Activated CD8-positive, alpha-beta memory T cell treated with anti-CD3 and anti-CD28 coated beads, Interleukin-2, amount 50 U/mL, for 24 hours (primary cell): ENCODE results near the gene LPO.

Experiments
- DNase-seq: peaks from one replicate; pipeline ENCODE4 v3.0.0-alpha.2; 2020; ENCODE audit errors: extremely low read depth

LPO gene

DNA sequence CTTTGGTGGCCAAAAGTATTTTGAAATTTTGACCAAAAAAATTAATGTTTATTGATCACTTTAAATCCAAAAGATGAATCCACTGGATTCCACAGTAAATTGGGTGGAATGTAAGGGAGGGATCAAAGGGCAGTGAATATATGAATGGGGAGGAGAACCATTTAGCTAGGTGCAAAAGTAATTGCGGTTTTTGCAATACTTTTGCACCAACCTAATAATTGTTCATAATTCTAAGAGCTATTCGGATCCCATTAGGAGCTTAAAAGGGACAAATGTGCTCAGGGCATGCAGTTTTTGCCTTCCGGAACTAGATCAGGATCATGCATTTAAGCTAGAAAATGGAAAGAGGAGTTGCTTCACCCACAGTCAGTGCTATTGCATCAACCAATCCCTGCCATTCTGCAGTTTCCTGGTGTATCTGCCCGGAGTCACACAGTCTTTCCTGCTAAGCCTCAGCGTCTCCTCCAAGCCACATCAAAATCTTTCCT is at the start of gene LPO:
LPO (plus strand) TSS at position 438 of the 488 bp plus-strand sequence. CDS start 4,396 bp downstream, outside the sequence.
- DNase-seq = no peak

DNA sequence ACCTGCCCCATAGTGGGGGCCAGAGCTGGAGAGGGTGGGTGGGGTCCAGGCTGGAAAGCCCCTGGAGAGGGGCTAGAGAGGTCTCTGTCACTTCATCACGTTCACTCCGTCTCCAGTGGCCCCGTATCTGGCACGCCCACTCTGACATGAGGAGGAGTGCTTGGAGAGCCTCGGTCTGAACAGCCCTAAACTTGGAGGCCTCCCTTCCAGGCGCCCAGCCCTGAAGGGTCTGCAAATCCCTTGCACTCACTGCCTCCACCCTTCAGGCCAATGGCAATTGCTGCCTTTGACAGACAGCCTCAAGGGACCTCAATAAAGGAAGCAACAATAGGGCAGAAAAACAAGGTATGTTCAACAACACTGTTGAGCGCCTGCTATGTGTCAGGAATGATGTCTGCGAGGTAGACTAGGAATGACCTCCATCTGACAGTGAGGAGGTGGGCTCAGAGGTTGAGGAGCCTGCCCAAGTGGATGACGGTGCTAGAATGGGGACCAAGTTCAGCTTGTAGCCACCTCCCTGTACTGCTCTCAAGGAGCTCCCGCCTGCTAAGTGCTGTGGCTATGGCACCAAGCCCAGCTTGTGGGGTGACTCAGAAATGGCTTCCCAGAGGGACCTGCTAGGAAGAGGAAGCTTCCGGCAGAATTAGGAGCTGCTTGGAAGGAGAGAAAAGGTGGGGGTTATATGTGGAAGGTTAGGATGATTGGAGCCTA is 48.8 kb upstream of the LPO start:
- DNase-seq = no peak

DNA sequence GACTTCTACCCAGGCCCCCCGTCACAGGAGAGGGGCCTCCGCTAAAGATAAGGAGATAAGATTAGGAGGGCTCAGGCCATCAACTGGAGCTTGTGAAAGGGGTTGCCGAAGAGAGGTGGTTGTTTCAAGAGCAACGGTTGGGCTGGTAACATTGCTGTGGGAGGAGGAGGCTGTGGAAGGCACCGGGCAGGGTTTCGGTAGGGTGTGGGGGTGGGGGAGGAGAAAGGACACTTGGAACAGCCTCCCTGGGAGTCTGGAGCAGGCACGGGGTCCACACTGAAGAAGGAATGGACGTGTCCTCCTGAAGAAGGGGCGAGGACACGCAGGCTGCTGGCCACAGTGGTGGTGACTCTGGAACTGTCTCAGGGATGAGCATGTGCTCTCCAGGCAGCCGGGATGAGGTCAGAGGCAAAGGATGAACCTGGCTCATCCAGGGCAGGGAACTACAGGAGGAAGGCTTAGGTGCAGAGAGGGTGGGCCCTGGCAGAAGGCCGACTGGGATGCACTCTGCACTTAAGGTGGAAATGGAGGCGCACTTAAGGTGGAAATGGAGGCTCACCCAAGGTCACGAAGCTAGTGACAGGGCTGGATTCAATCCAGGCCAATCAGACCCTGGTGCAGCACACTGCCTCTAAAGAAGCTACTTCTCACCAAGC is 47.0 kb upstream of the LPO start:
- DNase-seq = no peak

DNA sequence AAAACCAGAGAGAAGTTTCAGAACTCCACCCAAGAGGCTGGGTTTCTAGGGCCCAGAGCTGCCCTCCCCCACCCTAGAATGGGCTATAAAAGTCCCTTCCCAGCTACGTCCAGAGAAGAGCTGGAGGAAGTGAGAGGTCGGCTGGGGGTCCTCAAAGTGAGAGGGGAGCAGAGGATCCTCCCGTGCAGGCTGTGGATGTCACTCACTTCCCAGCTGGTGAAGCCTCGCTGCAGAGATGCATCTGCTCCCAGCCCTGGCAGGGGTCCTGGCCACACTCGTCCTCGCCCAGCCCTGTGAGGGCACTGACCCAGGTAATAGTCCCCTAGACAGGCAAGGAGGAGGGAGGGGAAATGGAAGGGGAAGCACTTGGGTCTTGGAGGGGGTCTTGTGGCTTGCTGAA is 45.8 kb upstream of the LPO start, which contains the start of gene EPX:
EPX (plus strand) TSS at position 115 of the 400 bp plus-strand sequence; CDS start at position 236, 121 bp downstream.
- no peak for DNase-seq

DNA sequence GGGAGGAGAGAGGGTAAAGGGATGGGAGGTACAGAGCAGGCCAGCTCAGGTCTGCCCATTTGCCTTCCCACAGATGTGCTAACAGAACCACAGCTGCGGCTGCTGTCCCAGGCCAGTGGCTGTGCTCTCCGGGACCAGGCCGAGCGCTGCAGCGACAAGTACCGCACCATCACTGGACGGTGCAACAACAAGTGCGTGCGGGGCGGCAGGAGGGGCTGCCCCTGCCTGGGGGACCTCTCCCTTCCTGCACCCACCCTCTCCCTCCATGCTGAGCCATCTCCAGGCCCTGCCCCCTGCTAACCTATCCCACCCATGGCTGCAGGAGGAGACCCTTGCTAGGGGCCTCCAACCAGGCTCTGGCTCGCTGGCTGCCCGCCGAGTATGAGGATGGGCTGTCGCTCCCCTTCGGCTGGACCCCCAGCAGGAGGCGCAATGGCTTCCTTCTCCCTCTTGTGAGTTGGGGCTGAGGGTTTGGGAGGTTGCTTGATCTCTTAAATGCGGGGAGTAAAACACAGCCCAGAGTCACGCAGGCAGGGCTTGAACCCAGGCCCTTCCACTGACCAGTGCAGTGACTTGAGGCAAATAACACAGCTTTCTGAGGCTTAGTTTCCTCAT is 44.6 kb upstream of the LPO start:
- DNase-seq = no peak

DNA sequence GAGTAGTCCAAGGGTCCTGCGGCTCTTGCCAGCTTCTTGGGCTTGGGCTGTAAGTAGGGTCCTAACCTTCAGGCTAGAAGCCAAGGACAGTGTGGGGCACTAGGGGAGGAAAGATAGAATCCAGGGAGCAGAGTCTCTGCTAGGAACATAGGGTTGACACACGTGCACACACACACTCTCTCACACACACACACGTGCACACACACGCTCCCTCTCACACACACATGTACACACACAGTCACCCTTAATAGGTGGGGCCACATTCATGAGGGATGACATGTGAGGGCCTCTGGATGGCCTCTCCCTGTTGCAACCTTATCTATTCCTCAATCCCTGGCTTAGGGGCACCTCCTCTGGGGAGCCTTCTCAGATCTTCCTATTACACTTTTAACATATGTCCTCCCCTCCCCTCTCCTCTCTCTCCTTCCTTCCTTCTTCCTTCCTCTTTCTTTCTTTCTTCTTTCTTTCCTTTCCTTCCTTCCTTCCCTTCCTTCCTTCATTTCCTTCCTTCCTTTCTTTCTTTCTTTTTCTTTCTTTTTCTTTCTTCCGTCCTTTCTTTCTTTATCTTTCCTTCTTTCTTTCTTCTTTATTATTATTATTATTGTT is 42.8 kb upstream of the LPO start:
- no peak for DNase-seq

DNA sequence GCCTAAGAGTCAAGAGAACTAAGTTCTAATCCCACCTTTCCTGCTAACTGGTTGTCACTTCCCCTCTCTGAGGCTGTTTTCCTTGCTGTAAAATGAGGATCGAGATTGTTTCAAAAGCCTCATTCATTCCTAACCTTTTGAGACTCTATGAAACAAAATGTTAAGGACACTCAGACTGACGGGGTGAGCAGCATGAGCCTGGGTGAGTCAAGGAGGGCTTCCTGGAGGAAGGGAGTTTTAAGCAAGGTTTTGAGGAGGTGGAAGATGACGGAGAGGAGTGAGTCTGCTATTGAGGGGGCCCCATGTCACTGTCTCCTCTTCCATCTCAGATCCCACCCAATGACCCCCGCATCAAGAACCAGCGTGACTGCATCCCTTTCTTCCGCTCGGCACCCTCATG is 41.8 kb upstream of the LPO start:
- no peak for DNase-seq

DNA sequence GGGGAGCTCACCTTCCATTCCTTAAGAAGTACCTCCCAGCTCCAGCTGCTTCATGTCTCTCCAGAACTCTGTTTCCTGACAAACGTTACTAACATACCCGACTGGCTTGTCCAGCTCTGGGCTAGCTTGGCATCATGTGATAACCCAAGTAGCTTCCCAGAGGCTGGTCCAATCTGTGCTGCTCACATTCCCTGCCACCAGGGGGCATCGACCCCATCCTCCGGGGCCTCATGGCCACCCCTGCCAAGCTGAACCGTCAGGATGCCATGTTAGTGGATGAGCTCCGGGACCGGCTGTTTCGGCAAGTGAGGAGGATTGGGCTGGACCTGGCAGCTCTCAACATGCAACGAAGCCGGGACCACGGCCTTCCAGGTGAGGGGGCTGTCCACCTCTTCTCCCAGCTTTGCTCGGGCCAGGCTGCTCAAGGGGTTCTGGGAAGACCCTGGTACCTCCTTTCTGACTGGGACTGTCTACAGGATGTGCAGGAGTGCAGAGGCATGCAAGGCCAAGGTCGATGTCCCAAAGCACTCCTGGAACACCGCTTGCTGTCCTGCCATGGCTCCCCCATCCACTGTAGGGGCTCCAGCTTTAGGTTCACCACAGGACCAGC is 38.3 kb upstream of the LPO start:
- peak; percentile 37 for DNase-seq

DNA sequence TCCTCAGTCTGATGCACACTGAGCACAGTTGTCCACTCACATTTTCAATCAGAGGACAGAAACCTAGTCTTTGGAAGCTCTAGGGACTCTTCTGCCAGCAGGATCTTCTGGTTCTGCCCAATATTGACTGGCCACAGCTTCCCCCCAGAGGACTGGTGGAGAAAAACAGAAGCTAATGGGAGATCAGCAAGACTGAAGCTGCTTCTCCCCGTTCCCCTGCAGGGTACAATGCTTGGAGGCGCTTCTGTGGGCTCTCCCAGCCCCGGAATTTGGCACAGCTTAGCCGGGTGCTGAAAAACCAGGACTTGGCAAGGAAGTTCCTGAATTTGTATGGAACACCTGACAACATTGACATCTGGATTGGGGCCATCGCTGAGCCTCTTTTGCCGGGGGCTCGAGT is 35.5 kb upstream of the LPO start:
- no peak for DNase-seq

DNA sequence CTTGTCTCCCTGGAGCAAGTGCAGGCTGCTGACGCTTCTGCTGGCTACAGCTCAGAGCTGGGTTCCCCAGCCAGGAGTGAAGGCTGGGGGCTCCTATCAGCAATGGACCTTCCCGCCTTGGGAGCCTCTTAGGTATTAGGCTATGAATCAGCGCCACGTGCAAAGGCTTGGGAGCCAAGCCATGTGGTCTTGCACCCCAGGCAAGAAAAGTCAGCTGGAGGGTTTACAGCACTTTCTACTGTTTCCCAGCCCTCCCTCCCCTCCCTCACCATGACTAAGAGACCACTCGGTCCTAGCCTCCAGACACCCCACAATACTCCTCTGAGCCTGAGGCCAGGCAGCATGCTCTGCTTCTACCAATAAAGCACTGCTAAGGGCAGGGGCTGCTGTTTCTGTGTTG is 33.6 kb upstream of the LPO start:
- DNase-seq = no peak

DNA sequence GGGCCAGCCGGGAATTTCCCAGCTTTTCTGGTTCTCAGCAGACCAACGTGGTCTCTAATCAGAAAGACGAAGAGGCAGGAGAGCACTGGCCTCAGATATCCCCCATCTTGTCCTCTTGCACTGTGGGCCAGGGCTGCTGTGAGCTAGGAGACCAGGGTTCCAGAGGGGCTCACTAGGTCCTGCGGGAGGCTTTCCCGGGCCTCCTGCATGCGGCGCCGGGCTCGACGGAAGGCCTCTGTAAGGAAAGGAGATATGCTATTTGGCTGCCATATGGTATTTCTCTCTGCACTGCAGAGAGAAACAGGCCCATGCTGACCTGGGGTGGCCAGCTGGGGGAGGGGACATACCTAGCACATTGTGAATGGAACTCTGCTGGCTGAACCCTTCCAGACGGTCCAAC is 32.4 kb upstream of the LPO start:
- DNase-seq = no peak

DNA sequence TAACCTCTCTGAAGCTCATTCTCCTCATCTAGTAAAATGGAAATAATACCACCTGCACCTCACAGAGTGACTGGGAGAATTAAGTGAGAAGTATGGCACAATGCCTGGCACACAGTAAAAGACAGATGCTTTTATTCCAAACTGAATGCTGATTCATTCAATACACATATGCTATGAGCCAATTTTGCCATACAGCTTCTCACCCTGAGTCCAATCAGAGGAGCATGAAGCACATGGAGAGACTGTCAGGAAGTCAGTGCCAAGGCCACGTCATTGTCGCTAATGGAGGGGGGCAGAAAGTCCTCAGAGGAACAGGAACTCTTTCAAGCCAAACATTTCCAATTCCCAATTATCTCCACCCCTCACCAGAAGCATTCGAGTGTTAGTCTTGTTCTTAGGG is 30.9 kb upstream of the LPO start:
- DNase-seq = no peak

DNA sequence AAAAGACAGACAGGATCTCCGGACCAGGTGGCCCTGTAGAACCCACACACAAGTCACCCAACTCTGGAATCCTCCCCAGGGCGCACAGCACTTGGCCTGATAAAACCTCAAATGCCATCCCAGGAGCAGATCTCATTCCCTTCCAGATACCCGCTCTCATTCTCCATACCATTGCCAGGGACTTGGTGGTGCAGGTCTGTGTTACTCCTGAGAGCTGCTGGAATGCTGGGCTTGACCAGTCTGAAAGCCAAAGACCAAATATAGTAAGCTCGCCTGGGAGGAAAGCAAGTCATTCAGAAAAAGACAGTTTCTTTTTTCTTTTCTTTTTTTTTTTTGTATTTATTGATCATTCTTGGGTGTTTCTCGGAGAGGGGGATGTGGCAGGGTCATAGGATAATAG is 30.0 kb upstream of the LPO start:
- DNase-seq = no peak

DNA sequence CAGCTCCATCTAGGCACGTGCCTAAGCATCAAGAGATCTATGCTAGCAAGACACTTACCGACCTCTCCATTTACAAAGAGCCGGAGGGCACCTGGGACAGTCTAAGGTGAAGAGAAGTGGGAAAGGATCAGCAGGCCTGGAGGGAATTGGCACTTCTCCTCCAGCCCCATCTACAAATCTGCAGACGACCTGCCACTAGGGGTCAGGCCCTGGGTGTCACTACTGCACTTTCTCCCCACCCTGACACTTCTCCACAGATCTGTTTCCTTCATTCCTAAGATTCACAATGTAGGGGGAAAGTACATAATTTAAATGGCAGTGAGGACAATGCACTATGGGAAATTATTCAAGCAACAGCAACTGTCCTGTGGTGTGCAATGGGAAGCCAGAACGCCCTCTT is 27.5 kb upstream of the LPO start:
- DNase-seq = no peak

DNA sequence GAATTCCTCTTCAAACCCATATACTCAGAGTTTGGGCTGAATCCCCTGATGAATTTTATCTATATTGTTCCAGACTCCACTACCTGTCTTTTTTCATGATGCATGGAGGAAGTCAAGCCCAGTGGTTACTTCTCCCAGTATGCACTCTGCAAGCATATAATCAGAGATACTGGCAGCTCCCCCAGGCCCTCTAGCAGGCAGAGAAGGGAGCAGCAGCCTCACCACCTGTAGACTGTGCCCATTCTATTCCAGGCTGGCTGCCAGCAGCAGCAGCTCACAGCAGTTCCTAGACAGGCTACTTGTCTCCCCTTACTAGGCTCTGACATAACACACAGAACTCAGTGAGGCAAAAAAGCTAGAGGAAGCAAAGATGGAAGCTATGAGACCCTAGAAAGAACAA is 22.7 kb upstream of the LPO start:
- DNase-seq = no peak

DNA sequence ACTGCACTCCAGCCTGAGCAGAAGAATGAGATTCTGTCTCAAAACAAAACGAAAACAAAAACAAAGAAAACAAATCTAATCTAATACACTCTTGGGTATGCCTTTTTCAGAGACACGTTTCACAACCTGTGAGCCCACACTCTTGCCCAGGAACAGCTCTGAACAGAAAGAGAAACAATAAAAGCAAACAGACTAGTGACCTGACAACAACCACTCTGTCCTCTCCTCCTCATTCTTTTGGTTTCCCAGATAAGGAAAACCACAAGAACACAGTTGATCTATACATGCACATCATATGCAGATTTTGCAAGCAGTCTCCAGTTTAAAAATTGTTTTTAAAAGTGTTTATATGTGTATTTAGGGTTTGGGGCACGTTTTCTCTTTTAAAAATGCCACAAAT is 20.6 kb upstream of the LPO start:
- no peak for DNase-seq

DNA sequence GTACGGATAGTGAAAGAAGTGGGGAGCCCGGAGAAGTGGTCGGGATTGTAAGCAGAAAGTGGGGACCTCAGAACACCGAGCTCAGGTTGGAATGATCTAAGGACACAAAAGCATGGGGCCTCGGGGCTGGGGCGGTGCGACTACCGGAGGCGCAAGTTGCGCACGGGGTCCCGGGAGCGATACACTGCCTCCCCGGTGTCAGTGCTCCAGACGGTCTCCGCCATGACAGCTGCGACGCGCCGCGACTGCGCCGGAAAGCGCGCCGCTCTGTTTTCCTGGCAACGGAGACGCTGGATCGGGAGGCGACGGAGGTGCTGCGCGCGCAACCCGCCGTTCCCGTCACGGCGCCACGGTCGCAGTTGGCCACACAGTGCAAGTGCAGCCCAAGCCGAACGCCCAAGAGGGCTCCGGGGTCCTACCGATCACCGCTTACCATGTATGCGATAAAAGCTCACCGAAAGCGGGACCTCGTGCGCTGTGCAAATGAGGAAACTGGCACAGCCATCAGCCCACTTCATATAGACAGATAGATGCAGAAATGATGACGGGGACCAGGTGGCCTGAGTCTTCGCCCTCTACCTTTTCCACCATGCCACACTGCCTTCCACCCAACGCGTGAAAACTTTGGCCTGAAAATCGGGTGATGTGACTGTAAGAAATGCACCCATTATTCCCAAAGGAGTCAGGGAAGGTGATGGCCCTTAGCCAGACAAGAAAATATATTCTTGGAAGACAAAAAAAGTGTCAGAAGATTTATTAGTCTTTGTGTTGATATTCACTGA is 19.2 kb upstream of the LPO start, which contains the start of gene MKS1:
MKS1 (minus strand) TSS at position 249 of the 782 bp plus-strand sequence; CDS start at position 224, 25 bp downstream.
- peak; percentile 87 for DNase-seq

DNA sequence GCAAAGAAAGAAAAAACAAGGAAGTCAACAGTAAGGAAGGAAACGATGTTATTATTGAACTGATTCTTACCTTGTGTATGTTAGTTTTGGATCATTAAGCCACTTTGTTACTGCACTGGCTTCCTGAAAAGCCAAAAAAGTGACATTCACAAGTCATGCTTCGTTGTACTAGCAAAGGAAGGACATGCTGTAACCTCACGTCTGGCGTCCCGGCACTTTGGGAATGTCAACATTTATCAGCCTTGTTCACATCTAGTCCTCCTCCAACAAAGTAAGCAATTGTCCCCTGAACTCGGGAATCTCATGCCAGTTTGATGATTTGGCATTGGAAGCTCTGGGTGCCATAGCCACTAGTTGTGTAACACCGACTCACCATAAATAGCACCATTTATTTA is 18.6 kb upstream of the LPO start:
- DNase-seq = no peak

DNA sequence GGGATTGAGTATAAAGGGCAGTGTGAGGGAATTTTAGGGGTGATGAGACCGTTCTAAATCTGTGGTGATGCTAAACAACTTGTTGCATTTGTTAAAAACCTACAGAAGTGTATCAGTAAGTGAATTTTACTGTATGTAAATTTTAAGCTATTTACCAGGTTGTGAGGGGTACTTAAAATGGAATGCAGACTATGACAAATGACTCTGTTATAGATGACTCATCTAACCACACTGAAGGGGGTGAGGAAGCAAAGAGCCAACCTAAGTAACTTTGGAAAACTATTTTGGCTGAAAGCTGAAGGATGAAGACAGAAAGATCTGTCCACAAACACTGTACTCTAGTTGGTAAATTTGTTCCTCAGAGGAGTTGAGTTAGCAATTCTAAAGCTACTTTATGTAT is 14.1 kb upstream of the LPO start:
- DNase-seq = no peak

DNA sequence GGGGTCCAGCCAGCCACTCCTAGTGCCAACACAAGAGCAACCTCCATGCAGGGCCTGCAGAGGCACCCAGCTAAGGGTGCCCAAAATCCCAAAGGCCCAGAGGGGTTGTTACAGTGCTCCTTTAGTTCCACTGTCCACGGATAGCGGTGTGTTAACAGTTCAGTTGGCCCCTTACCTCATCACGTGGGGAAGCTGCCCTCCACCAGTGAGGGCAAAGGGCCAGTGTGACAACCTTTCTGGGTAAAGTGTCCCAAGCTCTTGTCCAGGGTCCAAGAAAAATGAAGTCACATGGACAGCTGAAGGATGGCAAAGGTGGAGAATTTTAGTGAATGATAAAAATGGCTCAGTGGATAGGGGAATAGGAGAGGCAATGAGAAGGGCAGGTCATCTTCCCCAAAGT is 10.7 kb upstream of the LPO start:
- no peak for DNase-seq

DNA sequence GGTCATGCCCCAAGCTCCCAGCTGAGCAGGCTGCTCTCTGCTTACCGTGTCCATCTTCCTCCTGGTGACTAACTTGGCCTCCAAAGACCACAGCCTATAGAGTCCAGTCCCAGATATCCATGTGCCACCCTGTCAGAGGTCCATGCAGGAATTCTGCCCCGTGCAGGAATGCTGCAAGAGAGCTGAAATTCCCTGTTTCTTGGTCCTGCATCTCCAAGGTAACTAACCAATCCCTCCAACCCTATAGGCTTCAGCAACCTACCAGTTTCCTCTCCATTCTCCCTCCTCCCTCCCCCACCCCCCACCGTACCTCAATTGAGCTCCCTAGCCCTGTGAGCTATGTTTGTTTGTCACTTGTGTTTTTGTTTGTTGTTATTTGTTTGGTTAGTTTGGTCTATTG is 9.7 kb upstream of the LPO start:
- DNase-seq = no peak
